NCI-H510A treated with DMSO at 0.1 percent for 48 hours (cell line): ENCODE measurements around the gene IGF2R.
"Not testable (repeated sequence)": the region's sequence is repeated elsewhere in the genome, so short reads cannot be mapped to it uniquely, and the experiment has no call there.

Experiments used
- DNase-seq: peaks from one replicate; lab custom pipeline; 2025; lab: John Stamatoyannopoulos, UW

IGF2R gene

DNA sequence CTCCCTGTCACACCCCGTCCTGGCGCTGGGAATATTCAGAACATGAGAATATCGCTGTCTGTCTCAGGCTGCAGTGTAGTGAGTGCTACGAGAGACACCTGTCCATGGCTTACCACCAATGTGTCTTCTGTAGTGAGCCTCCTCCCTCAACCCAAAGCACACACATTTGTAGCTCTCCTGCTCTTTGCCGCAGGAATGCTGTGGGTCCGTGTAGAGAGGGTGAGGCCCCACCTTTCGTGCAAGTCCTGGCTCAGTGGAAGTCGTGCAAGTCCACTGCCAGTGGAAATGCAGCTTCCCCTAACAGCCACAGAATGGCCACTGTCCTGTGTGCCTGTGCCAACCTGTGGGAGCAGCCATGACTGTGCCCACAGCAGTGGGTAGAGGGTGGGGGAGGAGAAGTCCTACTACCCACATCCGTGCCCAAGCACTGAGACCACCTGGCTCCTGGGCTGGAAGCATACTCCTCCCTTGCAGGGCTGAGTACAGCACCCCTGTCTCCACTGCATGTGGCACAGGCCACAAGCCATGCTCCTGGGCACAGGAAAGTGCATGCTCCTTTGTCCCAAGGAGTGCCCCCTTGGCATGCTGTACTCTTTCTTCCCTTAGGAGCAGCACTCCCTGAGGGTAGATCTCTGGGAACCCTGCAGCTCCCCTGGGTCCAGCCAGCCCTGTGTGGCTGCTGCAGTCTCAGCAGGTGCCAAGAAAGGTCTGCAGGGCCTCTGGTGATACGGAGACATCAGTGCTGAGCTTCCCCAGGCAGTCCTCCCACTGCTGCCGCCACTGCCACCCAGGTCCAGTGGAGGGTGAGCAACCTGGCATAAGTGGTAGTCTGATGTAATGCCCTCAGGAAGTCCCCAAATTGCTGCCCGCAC is 28.0 kb downstream of the IGF2R start:
- no peak for DNase-seq

DNA sequence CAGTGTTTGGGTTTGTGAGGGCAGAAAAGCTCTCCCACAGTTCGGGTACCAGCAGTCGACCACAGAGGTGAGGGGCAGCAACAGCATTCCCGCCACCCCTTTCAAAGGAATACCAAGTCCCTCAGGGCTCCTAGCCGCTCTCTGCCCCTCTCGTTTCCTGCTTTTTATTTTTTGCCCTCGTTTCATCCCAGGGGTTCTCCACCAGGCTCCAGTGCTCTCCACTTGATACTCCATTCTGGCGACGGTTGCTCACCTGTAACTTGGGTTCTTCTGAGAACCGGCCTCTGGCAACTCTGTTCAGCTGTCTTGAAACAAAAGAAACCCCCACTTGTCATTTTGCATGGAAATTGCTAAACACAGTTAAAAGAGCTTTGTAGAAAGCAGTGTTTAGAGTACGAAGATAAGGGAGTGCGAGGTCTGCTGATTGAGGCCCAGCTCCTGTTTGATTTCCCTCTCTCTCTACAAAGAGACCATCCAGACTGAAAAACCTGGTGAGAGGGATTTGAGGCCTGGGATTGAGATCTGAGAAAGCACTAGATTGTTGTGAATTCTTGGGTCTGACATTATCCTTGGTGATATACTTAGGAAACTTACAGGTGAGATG is 28.7 kb downstream of the IGF2R start:
- DNase-seq: no peak

DNA sequence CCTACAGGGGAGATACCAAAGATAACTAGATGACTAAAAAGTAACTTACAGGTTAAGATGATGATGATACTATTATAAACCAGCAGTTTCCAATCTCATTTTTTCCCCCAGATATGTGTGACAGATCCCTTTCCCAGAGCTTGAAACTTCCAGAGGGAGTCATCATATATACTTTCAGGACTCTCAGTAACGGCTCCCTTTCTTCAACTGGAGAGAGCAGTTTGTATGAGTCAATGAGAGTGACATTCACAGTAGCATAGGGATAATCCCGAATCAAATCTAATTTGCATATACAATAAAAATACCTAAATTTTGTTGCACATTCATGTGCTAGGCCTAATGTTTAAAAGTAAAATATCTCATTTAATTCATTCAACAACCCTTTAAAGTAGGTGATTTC is 29.7 kb downstream of the IGF2R start:
- no peak for DNase-seq

DNA sequence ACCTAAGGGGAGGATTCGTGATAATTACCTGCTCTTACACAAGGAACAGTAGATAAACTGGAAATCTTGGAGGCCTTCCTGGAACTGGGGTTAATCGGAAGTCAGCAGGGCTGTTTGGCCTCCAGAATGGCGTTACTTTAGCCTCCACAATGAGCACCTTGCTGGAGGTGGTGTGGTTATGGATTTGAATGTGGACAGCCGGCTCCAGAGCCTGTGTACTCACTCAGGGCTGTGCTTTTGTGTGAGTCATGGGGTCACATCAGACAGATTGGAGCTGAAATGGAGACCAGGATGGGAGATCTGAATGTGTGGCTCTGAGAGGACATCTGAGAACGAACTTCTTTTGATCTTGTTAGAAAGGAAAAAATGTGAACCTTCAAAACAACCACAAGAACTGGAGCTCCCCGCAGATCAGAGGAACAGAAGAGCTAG is 30.4 kb downstream of the IGF2R start:
- no peak for DNase-seq

DNA sequence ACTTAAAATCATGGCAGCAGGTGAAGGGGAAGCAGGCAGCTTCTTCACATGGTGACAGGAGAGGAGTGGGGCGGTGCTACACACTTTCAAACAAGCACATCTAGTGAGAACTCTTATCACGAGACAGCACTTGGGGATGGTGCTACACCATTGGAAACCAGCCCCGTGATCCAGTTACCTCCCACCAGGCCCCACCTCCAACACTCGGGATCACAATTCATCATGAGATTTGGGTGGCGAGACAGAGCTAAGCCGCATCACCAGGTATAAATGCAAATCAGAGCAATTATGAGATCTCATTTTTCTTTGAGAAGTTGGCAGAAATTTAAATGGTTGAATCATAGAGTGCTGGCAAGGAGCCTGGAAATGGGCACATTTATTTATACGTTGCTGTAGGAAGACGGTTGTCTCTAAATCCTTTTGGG is 31.4 kb downstream of the IGF2R start:
- no peak for DNase-seq

DNA sequence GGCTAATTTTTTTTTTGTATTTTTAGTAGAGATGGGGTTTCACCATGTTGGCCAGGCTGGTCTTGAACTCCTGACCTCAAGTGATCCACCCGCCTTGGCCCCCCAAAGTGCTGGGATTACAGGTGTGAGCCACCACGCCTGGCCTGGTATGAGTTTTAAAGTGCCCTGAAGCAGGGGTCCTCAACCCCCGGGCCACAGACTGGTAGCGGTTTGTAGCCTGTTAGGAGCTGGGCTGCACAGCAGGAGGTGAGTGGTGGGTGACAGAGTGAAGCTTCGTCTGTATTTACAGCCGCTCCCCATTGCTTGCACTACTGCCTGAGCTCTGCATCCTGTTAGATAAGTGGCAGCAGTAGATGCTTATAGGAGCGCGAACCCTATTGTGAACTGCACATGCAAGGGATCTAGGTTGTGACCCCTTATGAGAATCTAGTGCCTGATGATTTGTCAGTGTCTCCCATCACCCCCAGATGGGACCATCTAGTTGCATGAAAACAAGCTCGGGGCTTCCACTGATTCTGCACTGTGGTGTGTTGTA is 32.1 kb downstream of the IGF2R start:
- DNase-seq: not testable (repeated sequence)

DNA sequence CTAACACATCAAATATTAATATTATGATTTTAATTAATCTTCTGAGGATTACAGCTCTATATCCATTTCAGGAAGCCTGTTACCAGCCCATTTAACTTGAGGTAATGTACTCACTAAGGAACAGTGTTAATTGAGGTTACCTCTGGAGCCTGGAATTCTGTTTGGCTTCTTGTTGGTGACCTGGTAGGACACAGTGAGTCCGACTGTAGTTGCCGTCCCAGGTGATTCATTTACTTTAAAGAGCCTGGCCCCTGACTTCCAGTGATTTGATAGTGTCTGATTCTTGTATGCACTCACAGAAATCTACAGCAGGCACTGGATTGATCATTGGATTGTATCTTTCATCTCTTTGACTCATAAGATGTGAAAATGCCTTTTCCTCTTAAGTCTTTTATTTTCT is 34.0 kb downstream of the IGF2R start:
- no peak for DNase-seq

DNA sequence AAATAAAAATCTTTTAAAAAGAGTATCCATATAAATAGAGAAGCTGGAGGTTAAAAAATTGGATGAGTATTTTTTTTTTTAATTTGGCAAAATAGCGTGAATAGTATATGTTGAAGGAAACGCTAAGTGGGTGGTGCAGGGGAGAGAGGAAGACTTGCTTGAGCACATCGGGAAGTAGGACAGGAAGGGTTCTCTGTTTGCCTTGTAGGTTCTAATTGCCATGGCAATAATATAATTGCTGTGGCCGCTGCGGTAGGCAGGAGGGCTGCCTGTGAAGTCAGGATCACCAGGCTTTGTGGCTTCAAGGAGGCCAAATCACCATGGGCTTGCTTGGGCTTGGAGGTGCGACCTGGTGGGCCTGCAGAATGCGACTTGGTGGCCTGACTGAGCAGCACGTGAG is 35.1 kb downstream of the IGF2R start:
- no peak for DNase-seq

DNA sequence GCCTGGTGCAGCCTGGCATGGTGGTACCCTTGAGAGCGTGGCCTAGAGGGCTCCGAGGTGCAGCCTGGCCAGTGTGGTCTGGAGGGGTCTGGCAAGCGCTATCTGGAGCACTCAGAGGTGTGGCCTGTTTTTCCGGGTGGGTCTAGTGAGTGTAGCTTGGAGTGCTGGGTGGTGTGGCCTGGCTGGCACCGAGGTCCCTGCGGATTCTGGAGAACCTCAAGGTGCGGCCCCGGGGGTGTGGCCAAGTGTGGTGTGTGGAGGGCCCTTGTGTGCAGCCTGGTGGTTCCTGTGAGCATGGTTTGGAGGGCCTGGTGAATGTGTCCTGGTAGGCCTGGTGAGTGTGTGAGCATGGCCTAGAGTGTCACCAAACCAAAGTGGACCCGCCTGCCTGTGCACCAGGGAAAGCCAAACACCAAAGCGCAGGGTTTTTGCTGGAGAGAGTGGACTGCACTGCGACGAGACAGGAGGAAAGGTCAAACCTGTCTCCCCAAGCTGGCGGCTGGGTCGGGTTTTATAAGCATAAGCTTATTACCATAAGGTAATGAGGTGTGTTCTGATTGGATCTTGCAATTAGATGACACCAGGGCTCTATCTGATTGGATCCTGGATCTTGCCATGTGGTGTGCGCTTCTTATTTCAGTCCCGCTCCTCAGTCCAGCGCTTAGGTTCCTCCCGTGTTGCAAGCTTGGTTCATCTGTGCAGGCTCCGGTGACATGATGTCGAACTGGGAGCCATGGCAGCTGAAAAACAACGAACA is 35.7 kb downstream of the IGF2R start:
- no peak for DNase-seq

DNA sequence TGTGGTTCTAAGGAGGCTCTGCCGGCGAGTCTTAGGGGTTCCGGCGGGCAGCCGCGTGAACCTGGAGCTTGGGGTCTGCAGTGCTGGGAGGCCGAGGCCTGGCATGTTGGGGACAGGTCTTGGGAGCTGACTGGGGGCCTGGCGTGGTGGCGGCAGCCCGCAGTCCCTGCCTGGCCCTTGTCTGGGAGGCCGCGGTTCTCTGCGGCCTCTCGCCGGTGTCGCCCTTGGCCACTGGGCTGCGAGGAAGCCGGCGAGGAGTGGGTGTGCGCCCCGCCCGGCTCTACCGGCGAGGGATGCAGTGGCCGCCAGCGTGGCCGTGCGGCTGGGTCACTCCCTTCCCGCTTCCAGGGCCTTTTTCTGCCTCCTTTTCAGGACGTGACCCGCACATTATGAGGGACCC is 36.3 kb downstream of the IGF2R start:
- no peak for DNase-seq

DNA sequence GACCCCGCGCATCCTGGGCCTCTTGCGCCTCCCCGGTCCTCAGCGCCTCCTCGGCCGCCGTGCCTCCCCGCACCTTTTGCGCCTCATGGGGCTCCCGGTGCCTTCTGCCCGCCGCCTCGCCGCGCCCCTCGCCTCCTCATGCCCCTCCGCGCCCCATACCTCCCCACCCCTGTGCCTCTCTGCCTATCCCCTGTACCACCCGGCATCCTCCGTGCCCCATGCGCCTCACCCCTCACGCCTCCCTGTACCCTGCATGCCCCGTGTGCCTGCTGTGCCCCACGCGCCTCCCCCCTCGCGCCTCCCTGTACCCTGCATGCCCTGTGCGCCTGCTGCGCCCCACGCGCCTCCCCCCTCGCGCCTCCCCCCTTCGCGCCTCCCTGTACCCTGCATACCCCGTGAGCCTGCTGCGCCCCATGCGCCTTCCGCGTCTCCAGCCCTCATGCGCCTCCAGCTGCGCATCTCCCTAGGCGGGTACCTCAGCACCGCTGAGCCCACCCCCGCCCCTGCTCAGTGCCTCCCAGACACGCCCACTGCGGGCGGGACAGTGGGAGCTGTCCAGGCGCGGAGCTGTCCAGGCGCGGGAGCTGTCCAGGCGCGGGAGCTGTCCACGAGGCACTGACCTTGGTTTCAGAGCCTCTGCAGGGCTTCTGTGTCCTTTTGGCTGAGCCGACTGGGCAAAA is 37.1 kb downstream of the IGF2R start:
- no peak for DNase-seq

DNA sequence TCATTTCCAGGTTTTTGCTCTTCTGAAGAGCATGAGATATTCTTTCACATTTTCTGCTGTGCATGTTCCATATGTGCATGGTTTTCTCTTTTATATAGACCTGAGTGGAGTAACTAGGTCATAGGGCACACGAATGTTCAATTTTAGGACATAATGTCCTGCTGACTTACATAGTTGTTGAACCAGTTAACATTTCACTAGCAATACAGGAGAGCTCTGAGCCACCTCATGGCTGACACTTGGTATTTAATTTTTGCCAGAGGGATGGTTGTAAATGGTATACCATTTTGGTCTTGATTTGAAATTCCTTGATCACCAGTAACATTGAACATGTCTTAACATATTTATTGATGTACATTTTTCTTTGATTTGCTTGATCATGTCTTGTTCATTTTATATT is 38.3 kb downstream of the IGF2R start:
- no peak for DNase-seq

DNA sequence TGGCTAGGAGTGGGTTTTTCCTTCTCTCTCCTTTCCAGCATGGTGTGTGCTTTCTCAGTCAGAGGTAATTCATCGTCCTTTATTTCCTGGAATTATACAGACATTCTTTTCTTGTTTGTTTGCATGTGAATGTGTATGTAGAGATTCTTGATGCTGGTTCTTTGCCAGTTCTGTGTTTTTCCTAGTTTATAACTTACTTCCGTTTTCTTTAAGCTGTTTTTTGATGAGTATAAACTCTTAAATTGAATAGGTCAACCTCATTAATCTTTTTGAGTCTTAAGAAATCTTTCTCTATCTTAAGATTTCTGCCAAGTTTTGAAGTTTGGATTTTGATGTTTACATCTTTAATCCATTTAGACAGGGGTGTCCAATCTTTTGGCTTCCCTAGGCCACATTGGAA is 38.7 kb downstream of the IGF2R start:
- no peak for DNase-seq

DNA sequence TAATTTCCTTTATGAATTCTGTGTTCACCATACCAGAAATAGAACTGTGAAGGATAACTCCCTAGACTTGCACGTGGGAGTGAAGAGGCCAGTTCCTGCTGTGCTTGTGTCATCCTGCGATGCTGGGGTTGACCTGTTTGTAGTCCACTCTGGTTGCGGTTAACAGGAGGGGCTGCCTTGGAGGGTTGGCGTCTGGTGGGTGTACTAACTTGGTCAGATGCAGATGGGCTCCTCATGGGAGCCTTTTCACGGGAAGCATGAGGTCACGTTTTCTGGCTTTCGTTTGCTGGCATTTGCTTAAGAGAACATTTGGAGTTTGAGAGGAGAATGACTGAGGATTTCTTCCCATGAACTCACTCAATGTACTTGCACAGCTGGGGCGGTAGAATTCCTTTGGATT is 41.2 kb downstream of the IGF2R start:
- no peak for DNase-seq

DNA sequence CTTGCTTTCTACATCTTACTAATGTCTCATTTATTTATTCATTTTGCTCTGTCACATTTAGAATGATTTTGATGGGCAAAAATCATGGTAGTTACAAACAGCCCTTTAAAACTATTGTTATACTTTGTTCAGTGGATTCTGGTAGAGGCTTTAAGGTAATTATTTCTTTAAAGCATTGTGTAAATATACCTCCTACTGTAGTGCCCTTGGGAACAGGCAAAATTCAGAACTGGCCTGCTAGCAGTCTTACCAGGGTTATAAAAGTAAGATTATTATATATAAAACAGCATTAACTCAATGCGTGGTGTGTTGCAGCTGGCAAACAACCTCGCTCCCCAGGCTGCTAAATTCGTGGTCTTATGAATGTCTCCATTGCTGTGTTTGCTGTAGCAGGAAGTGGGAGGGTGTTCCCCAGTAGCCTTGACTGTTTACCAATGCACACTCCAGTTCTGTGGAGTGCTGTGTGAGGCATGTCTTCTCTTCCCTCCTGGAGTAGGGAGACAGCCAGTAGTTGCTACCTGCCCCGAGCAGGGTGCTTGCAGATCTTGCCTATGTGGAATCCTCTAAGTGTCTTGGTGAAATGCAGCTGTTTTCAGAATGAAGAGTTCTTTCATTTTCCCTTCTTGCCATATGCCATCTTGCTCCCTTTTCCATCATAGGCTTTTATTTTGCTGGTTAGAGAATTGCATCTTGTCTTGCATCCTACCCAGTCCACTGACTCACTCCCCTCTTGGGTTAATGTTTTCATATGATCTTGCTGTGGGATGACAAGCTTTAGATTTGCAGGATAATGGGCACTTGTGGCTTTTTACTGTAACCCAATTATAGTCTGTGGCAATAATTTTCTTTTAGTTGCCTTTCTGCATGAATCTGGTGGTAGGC is 45.3 kb downstream of the IGF2R start:
- DNase-seq: peak; percentile 24

DNA sequence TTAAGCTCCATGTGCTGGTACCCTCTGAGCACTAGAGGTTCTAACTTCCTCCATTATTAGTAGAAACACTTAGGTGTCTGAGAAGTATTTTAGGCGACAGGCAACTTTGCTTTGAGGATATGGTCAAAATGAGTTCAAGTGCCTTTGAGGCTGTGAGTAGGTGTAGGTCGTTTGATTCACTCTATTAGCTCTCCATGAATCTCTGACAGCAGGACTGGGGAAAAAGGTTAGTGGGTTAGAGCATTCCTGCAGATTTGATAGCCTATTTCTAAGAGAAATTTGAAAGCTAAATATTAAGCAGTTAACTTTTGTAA is 45.9 kb downstream of the IGF2R start:
- no peak for DNase-seq

DNA sequence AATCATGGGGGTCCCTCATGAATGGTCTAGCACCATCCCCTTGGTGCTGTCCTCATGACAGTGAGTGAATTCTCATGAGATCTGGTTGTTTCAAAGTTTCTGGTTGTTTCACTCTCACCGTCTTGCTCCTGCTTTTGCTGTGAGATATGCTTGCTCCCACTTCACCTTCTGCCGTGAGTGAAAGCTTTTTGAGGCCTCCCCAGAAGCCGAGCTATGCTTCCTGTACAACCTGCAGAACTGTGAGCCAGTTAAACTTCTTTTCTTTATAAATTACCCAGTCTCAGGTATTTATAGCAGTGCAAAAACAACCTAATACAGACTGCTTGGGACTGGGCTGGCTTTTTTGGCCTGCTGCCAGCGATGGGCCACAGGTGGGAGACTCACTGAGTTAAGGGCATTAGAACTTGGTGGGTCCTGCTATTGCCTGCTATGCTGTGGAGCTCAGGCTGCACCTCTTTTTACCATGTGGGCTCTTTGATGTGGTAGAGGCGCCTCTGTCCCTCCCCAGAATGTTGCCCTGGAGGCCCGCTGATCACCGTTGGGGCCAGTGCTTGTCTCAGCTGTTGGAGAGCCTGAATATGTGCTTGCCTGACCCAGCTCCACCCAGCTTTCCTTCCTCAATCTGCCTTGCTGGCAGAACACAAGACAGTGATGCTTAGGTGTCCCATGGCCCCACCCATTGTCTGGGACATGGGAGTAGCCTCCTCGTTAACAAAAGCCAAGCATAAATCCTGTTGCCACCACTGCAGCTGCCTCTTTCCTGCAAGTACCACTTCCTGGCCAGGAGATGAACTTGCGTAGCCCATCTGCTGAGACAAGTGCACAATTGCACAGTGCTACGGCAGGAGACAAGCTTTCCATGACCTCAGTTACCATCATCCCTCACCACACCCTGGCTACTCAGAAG is 47.1 kb downstream of the IGF2R start:
- DNase-seq: no peak

DNA sequence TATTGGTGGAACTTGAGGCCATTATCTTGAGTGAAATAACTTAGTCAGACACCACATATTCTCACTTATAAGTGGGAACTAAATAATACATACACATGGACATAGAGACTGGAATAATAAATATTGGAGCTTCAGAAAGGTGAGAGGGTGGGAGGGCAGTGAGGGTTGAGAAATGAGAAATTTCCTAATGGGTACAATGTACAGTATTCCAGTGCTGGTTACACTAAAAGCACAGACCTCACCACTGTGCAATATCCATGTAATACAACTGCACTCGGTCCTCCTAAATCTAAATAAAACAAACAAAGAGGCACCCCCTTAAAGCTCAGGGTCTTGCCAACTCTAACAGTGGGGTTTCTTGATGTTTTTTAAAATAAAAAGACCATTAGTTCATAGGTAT is 53.2 kb downstream of the IGF2R start:
- no peak for DNase-seq

DNA sequence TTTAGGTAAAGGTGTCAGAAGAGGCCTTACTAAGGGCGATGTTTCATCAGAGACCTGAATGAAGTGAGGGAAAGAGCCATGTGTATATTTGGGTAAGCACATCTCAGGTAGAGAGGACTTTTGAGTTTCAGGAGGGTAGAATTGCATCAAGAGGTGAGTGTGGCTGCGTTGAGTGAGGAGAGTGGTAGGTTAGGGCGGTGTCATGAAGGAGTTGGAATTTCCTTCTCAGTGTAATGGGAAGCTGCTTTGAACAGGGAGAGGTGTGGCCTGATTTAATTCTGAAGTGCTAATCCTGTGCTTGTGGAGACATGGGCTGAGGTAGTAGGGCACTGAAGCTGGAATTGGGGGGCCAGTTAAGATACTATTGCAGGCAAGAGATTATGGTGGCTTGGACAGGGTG is 53.9 kb downstream of the IGF2R start:
- DNase-seq: peak; percentile 48

DNA sequence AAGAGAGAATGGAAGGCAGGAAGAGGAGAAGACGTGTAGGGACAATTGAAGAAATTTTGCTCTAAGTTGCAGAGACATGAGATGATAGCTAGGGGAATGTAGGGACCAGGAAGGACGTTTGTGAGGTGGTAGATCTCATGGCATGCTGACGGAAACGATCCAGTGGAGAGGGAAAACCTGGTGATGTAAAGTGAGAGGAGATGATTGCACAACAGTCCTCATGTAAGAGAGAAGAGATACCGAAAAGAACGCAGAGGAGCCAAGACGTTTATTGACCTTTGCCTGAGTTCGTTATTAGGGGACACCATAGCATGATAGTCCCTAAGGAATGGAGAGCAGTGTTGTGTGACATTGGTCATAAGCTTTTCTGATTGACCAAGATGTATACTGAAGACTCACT is 55.3 kb downstream of the IGF2R start:
- no peak for DNase-seq
